WI38 (cell line): ENCODE results near the gene BCS1L.

Experiments used
- H3K4me3 ChIP-seq: 2 replicates; pipeline ENCODE4 v1.5.1; 2011; ENCODE audit warnings: low read depth, mild to moderate bottlenecking, control low read depth, low read length
- TF ChIP-seq, protein P1 (sequence below): IDR thresholded peaks from 2 replicates; pipeline ENCODE4 v1.5.1; 2012; ENCODE audit warnings: low read depth, mild to moderate bottlenecking, control low read depth, low read length

The BCS1L gene

DNA sequence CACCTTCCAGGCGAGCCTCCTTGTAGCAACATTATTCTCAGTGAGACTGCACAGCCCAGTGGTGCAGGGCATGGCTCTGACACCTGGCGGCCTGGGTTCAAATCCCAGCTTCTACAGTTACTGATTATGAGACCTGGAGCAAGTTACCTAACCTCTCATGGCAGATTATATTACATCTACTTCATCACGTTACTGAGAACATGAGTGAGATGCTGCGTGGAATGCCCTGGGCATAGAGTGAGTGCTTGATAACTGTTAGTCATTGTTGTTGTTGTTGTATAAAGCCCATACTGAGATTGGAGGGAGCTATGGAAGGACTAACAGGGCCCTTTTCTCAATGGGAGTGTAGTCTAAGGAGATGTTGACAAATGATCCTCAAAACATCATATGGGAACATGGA, 33.1 kb upstream of the BCS1L start:
- TF ChIP-seq, protein P1, sequence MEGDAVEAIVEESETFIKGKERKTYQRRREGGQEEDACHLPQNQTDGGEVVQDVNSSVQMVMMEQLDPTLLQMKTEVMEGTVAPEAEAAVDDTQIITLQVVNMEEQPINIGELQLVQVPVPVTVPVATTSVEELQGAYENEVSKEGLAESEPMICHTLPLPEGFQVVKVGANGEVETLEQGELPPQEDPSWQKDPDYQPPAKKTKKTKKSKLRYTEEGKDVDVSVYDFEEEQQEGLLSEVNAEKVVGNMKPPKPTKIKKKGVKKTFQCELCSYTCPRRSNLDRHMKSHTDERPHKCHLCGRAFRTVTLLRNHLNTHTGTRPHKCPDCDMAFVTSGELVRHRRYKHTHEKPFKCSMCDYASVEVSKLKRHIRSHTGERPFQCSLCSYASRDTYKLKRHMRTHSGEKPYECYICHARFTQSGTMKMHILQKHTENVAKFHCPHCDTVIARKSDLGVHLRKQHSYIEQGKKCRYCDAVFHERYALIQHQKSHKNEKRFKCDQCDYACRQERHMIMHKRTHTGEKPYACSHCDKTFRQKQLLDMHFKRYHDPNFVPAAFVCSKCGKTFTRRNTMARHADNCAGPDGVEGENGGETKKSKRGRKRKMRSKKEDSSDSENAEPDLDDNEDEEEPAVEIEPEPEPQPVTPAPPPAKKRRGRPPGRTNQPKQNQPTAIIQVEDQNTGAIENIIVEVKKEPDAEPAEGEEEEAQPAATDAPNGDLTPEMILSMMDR: no peak
- no peak overlapping the region for H3K4me3 ChIP-seq

DNA sequence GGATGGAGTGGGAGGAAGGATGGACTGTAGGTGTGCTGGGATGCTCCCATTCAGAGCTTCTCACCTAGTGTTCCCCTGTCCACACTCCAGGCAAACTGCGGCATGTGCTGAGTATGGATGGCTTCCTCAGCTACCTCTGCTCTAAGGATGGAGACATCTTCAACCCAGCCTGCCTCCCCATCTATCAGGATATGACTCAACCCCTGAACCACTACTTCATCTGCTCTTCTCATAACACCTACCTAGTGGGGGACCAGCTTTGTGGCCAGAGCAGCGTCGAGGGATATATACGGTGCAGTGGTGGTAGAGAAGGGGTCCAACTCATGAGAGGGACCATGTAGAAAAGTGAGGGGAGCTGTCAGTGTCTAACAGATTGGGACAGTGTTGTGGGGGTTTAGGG, 31.5 kb upstream of the BCS1L start:
- TF ChIP-seq, protein P1: no peak
- no peak overlapping the region for H3K4me3 ChIP-seq

DNA sequence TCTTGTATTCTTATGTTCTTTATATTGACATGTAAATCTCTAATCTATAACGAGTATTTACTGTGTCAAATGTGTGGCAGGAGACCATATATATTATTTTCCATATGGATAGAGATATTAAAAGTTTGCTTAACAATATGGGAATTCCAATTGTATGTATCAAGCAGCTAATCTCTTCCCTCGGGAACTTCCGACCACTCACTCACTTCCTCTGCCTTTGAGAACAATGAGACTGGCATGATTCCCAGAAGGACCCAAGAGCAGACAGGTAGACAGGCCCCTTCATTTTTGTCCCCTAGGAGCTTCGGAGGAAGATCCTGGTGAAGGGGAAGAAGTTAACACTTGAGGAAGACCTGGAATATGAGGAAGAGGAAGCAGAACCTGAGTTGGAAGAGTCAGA, 27.6 kb upstream of the BCS1L start:
- no peak overlapping the region for H3K4me3 ChIP-seq
- TF ChIP-seq, protein P1: no peak

DNA sequence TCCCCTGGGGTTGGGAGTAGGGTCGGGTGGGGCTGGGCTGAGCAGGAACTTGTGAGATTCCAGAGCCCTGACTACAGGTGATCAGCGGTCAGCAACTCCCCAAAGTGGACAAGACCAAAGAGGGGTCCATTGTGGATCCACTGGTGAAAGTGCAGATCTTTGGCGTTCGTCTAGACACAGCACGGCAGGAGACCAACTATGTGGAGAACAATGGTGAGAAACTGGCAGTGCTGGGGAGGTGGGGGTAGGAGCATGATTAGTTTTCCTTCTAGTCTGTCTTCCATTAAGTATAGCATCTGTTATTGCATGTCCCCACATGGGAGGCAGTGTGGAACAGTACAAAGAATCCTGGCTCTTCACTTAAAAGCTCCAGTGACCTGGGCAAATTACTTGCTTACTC, 23.8 kb upstream of the BCS1L start:
- no peak overlapping the region for H3K4me3 ChIP-seq
- TF ChIP-seq, protein P1: no peak

DNA sequence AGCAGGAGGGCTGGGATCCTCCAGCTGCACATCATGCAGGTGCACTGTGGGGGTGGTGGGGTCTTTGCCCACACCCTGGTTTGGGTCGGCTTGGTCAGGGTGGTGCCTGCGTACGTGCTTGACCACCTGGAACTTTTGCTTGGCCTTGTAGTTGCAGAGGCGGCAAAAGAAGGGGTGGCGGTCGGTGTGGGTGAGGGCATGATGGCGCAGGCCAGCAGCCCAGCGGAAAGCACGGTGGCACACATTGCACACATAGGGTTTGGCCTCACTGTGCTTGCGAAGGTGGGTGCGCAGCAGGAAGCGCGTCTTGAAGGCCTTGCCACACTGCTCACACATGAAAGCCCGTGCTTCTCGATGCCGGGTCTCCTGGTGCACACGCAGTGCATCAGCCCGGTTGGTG, 21.1 kb upstream of the BCS1L start:
- no peak overlapping the region for H3K4me3 ChIP-seq
- TF ChIP-seq, protein P1: no peak

DNA sequence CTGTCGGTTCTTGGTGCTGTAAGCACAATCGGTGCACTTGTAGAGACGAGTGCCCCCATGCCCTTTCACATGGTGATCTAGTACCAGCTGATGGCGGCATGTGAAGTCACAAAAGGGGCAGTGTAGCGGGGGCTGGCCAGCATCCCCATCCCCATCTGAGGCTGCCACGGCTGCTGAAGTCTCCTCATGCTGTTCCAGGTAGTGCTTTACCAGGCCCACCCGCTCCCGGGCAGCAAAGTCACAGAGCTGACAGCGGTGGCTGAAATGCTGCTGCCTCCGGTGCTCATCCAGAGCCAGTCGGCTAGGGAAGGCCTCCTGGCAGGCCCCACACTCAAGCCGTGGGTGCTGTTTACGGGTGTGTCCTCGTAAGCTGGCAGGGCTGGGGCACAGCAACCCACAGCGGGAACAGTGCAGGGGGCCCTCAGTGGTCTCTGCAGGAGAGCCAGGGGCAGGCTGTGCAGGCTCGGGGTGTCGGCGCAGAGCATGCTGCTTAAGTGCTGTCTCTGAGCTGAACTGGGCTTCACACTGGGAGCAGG, 17.3 kb upstream of the BCS1L start:
- H3K4me3 ChIP-seq: no peak overlapping the region
- TF ChIP-seq, protein P1: no peak

DNA sequence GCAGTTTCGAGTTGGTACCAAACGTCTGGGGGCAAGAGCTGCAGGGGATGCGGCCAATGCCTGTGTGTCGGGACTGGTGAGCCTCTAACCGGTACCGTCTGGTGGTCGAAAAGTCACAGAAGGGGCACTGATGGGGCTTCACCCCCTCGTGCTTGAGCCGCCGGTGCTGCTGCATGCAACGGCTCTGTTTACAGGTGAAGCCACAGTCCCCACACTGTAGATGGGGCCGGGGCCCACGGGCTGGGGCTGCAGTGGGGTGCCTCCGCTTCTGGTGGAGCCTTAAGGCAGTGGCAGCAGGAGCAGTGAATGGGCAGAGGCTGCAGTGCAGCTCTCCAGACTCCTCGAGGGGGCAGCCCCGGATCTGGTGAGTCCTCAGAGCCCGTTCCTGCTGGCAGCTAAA, 16.7 kb upstream of the BCS1L start:
- TF ChIP-seq, protein P1: no peak
- no peak overlapping the region for H3K4me3 ChIP-seq
